ENCODE data around the gene DHRS1. TPM values are rescaled to one million over a fixed set of nuclear protein-coding genes. Genes with fewer than 3 reads are reported as not detected.
A peak's percentile ranks its signal among the peaks of the same experiment; 100 is the strongest.
"Not testable (repeated sequence)": the region's sequence is repeated elsewhere in the genome, so short reads cannot be mapped to it uniquely, and the experiment has no call there.

Gene DHRS1
- total RNA-seq, 1 donor from 2014 or later = 26.5 TPM

- not testable (repeated sequence) for H3K9me3 ChIP-seq (ENCODE audit: insufficient read depth, low read depth, low read length); H3K9me3 Mint-ChIP-seq (ENCODE audit: unreplicated experiment); H3K27ac ChIP-seq (ENCODE audit: low read depth, low read length); H3K36me3 ChIP-seq (ENCODE audit: insufficient read depth, low read length); H3K4me2 ChIP-seq (ENCODE audit: low read length); H3K36me3 Mint-ChIP-seq (ENCODE audit: low read depth, unreplicated experiment); H3K79me2 ChIP-seq (ENCODE audit: insufficient read depth, low read length); H3K4me1 ChIP-seq (ENCODE audit: insufficient read depth, low read length); H3K4me3 ChIP-seq (ENCODE audit: insufficient read depth, low read depth, low read length); H3K4me1 Mint-ChIP-seq (ENCODE audit: low read depth, unreplicated experiment); H2AFZ ChIP-seq (ENCODE audit: low read depth, low read length); H3K27ac Mint-ChIP-seq (ENCODE audit: unreplicated experiment); H4K20me1 ChIP-seq (ENCODE audit: insufficient read depth, low read length); FAIRE-seq; H3K4me3 Mint-ChIP-seq (ENCODE audit: unreplicated experiment); H3K9ac ChIP-seq (ENCODE audit: low read length); DNase-seq (ENCODE audit: low read depth)
- H3K27me3 Mint-ChIP-seq (ENCODE audit: low read depth, unreplicated experiment) = peaks cover 53% of the 10 kb centered on the region
- peak; percentile 11 for TF ChIP-seq CTCF (IDR thresholded peaks at IDR 0.05; ENCODE audit: insufficient read depth, low read depth, low read length)
- H3K27me3 ChIP-seq (ENCODE audit: insufficient read depth, low read length) = peaks cover 19% of the 10 kb centered on the region
Measured at GRCh38 chr14:24327914-24328313, 28.3 kb upstream of the DHRS1 start.

DNA sequence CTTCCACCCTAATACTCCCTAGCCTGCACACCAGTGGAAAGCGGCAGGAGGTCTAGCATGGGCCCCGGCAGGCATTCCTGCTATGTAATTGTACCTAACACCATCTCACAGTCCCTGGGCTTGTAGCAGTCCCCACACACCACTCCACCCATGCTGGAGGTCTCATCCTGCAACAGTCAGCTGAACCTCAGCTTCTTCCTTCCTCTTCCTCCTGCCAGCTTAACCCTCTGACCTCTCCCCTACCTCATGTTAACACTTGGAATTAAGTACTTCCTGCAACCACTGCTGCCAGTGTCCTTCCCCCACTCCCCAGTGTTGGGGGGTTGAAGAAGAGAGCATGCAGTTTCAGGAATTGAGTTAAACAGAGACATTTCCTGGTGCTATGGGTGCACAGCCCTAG is 27.7 kb upstream of the DHRS1 start:
- H3K27me3 ChIP-seq (ENCODE audit: insufficient read depth, low read length) = peaks cover 16% of the 10 kb centered on the region
- no peak overlapping the region for H3K9ac ChIP-seq (ENCODE audit: low read length)
- H3K9me3 ChIP-seq (ENCODE audit: insufficient read depth, low read depth, low read length) = no peaks in the 10 kb centered on the region
- Mint-ChIP-seq H3K27me3 (ENCODE audit: low read depth, unreplicated experiment) (peaks cover 53% of the 10 kb centered on the region), H3K9me3 (ENCODE audit: unreplicated experiment) (no peaks in the 10 kb centered on the region), H3K27ac (ENCODE audit: unreplicated experiment) (no peak overlapping the region), H3K36me3 (ENCODE audit: low read depth, unreplicated experiment) (no peaks in the 10 kb centered on the region), H3K4me1 (ENCODE audit: low read depth, unreplicated experiment) (no peaks in the 10 kb centered on the region), H3K4me3 (ENCODE audit: unreplicated experiment) (no peak overlapping the region)
- no peak overlapping the region for H2AFZ ChIP-seq (ENCODE audit: low read depth, low read length)
- no peak for DNase-seq (ENCODE audit: low read depth)
- peaks cover 1% of the 10 kb centered on the region for H3K4me1 ChIP-seq (ENCODE audit: insufficient read depth, low read length)
- no peaks in the 10 kb centered on the region for H4K20me1 ChIP-seq (ENCODE audit: insufficient read depth, low read length)
- H3K27ac ChIP-seq (ENCODE audit: low read depth, low read length) = no peak overlapping the region
- H3K79me2 ChIP-seq (ENCODE audit: insufficient read depth, low read length) = no peaks in the 10 kb centered on the region
- H3K36me3 ChIP-seq (ENCODE audit: insufficient read depth, low read length) = no peaks in the 10 kb centered on the region
- FAIRE-seq = no peak
- no peak overlapping the region for H3K4me3 ChIP-seq (ENCODE audit: insufficient read depth, low read depth, low read length)
- H3K4me2 ChIP-seq (ENCODE audit: low read length) = no peak overlapping the region
- TF ChIP-seq CTCF (IDR thresholded peaks at IDR 0.05; ENCODE audit: insufficient read depth, low read depth, low read length) (no peak), EZH2 (IDR thresholded peaks at IDR 0.05; ENCODE audit: insufficient read depth, low read length) (no peak)

- FAIRE-seq = no peak
- H3K4me3 Mint-ChIP-seq (ENCODE audit: unreplicated experiment) = no peak overlapping the region
- no peak overlapping the region for H3K9ac ChIP-seq (ENCODE audit: low read length)
- no peaks in the 10 kb centered on the region for H3K79me2 ChIP-seq (ENCODE audit: insufficient read depth, low read length)
- H3K9me3 Mint-ChIP-seq (ENCODE audit: unreplicated experiment) = no peaks in the 10 kb centered on the region
- no peak overlapping the region for H2AFZ ChIP-seq (ENCODE audit: low read depth, low read length)
- no peak overlapping the region for H3K4me3 ChIP-seq (ENCODE audit: insufficient read depth, low read depth, low read length)
- no peaks in the 10 kb centered on the region for H3K36me3 ChIP-seq (ENCODE audit: insufficient read depth, low read length)
- DNase-seq (ENCODE audit: low read depth) = no peak
- peaks cover 3% of the 10 kb centered on the region for H3K4me1 Mint-ChIP-seq (ENCODE audit: low read depth, unreplicated experiment)
- no peak overlapping the region for H3K27ac Mint-ChIP-seq (ENCODE audit: unreplicated experiment)
- no peak overlapping the region for H3K4me2 ChIP-seq (ENCODE audit: low read length)
- no peaks in the 10 kb centered on the region for H3K36me3 Mint-ChIP-seq (ENCODE audit: low read depth, unreplicated experiment)
- peaks cover 44% of the 10 kb centered on the region for H3K27me3 Mint-ChIP-seq (ENCODE audit: low read depth, unreplicated experiment)
- H3K27me3 ChIP-seq (ENCODE audit: insufficient read depth, low read length) = peaks cover 16% of the 10 kb centered on the region
- H3K27ac ChIP-seq (ENCODE audit: low read depth, low read length) = no peak overlapping the region
- no peak for TF ChIP-seq EZH2 (IDR thresholded peaks at IDR 0.05; ENCODE audit: insufficient read depth, low read length)
- no peak for TF ChIP-seq CTCF (IDR thresholded peaks at IDR 0.05; ENCODE audit: insufficient read depth, low read depth, low read length)
- no peaks in the 10 kb centered on the region for H3K9me3 ChIP-seq (ENCODE audit: insufficient read depth, low read depth, low read length)
- H3K4me1 ChIP-seq (ENCODE audit: insufficient read depth, low read length) = no peaks in the 10 kb centered on the region
- H4K20me1 ChIP-seq (ENCODE audit: insufficient read depth, low read length) = no peaks in the 10 kb centered on the region
Measured at GRCh38 chr14:24325963-24326362, 26.4 kb upstream of the DHRS1 start.

Data from astrocyte (in vitro differentiated cells and primary cell).